Right renal pelvis (tissue), 4 donors: Measurements from ENCODE around the gene AP3S2. TPM values are rescaled to one million over a fixed set of nuclear protein-coding genes. Genes with fewer than 3 reads are reported as not detected.
"Not testable (repeated sequence)": the region's sequence is repeated elsewhere in the genome, so short reads cannot be mapped to it uniquely, and the experiment has no call there.

Experiments used
- DNase-seq, 4 donors: peaks; one replicate each; pipeline ENCODE4 v3.0.0-alpha.2; 2013; ENCODE audit warnings: low read depth in 4 of 4, low spot score in 3 of 4, missing footprints in 1 of 4
- polyA plus RNA-seq, 4 donors: library from polyadenylated mRNA; unstranded; fragments of 120-200 nt; gene quantifications; one replicate each; pipeline ENCODE4 v1.2.1, GENCODE V29; 2013; ENCODE audit not compliant: insufficient read length in 4 of 4

The AP3S2 gene
- polyA plus RNA-seq, 4 donors = 36.4 to 51.2 (median 40.2) TPM

GRCh38 chr15:89836267-89837133, 57.3 kb downstream of the AP3S2 start:
- no peak for DNase-seq

GRCh38 chr15:89835176-89835564, 58.6 kb downstream of the AP3S2 start:
- no peak for DNase-seq

GRCh38 chr15:89834465-89835175, 59.2 kb downstream of the AP3S2 start:
- DNase-seq = not testable (repeated sequence)

- no peak for DNase-seq
Observed at GRCh38 chr15:89833966-89834365, 59.8 kb downstream of the AP3S2 start.

- no peak for DNase-seq
Observed at GRCh38 chr15:89830639-89831038, 63.2 kb downstream of the AP3S2 start.

GRCh38 chr15:89829616-89830440, 64.0 kb downstream of the AP3S2 start:
- no peak for DNase-seq

GRCh38 chr15:89829161-89829560, 64.6 kb downstream of the AP3S2 start:
- no peak for DNase-seq

- DNase-seq = no peak
Observed at GRCh38 chr15:89828281-89829145, 65.3 kb downstream of the AP3S2 start.

GRCh38 chr15:89827829-89828228, 66.0 kb downstream of the AP3S2 start:
- DNase-seq = no peak

GRCh38 chr15:89826671-89827655, 66.8 kb downstream of the AP3S2 start:
- DNase-seq = no peak

GRCh38 chr15:89825271-89825940, 68.4 kb downstream of the AP3S2 start:
- DNase-seq = no peak

- no peak for DNase-seq
Observed at GRCh38 chr15:89824607-89824867, 69.3 kb downstream of the AP3S2 start.

- no peak for DNase-seq
Observed at GRCh38 chr15:89823836-89824606, 69.8 kb downstream of the AP3S2 start.

- no peak for DNase-seq
Observed at GRCh38 chr15:89822951-89823711, 70.7 kb downstream of the AP3S2 start.

- DNase-seq = no peak
Observed at GRCh38 chr15:89822611-89822950, 71.2 kb downstream of the AP3S2 start.

GRCh38 chr15:89822026-89822425, 71.8 kb downstream of the AP3S2 start:
- DNase-seq = no peak
